Measurements from ENCODE around the gene EPHX1. TPM values are rescaled to one million over a fixed set of nuclear protein-coding genes. Genes with fewer than 3 reads are reported as not detected.
"Not testable (repeated sequence)": the region's sequence is repeated elsewhere in the genome, so short reads cannot be mapped to it uniquely, and the experiment has no call there.

The EPHX1 gene
- total and polyA plus RNA-seq, 2 experiments from 2014 or later = 16.6 to 18.2 TPM

- no peaks in the 10 kb centered on the region for H3K27me3 ChIP-seq (replicated peaks; ENCODE audit: insufficient read depth)
- H3K4me2 ChIP-seq (ENCODE audit: unreplicated experiment) = no peak overlapping the region
- no peak overlapping the region for H3K27ac ChIP-seq
- WGBS, 2 experiments (ENCODE audit: low coverage in 1 of 2, low lambda C conversion rate in 2 of 2, missing lambda C conversion rate in 2 of 2) = 86 to 87% methylated on average over 4 of the region's 4 CpGs
- TF ChIP-seq EZH2phosphoT487 (IDR thresholded peaks at IDR 0.05; ENCODE audit: insufficient read depth, low read depth) (no peak), EZH2 (IDR thresholded peaks at IDR 0.05; ENCODE audit: insufficient read depth, poor library complexity, severe bottlenecking) (no peak)
- DNase-seq = no peak
- H3K4me1 ChIP-seq (ENCODE audit: insufficient read depth) = peaks cover 35% of the 10 kb centered on the region
- H4K20me1 ChIP-seq (ENCODE audit: insufficient read depth) = no peaks in the 10 kb centered on the region
- no peak overlapping the region for H3K9ac ChIP-seq
- peaks cover 10% of the 10 kb centered on the region for H3F3A ChIP-seq (ENCODE audit: insufficient read depth)
- no peaks in the 10 kb centered on the region for H3K9me3 ChIP-seq (ENCODE audit: low read depth)
- H3K36me3 ChIP-seq (ENCODE audit: low read depth) = no peaks in the 10 kb centered on the region
- peak overlapping the region; percentile 99; the same call in 1 of the 2 replicates for H2AFZ ChIP-seq
- no peak overlapping the region for H3K4me3 ChIP-seq
- in situ Hi-C loops (cut with MboI) = loop anchor here (10.0 kb wide), 2 partner anchors 231 to 301 kb away; no protein-coding TSS in a partner anchor
- H3K9me2 ChIP-seq (ENCODE audit: insufficient read depth) = no peaks in the 10 kb centered on the region
- H3K79me2 ChIP-seq (ENCODE audit: insufficient read depth) = peaks cover 38% of the 10 kb centered on the region
These were observed 33.6 kb upstream of the EPHX1 start for GRCh38 chr1:225776294-225776693.

DNA sequence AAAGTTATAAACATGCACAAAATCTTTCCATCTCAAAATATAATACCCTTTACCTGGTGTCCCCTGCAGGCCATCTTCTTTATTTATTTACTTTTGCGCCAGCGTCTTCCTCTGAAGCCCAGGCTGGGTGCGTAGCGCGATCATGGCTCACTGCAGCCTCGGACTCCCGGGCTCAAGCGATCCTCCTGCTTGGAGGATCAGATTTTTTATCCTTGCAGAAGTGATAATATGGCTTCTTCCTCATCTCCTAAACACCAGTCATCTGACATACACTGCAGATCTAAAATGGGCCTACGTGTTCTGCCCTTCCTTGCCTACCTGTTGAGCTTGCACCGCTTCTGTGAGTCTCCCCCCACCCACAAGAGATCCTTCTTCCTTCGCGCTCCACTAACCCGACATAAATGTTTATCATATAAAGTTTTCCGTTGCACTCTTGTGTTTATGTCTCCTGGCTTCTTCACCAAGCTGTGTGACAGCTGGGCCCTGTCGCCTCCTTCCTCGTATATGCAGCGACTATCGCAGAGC lies 32.8 kb upstream of the EPHX1 start:
- Histone ChIP-seq H3F3A (ENCODE audit: insufficient read depth) (peaks cover 10% of the 10 kb centered on the region), H3K27ac (peak overlapping the region; percentile 94), H2AFZ (peak overlapping the region; percentile 99), H3K9me2 (ENCODE audit: insufficient read depth) (no peaks in the 10 kb centered on the region), H3K36me3 (ENCODE audit: low read depth) (no peaks in the 10 kb centered on the region), H3K4me2 (ENCODE audit: unreplicated experiment) (peak overlapping the region; percentile 99), H3K79me2 (ENCODE audit: insufficient read depth) (peaks cover 46% of the 10 kb centered on the region), H3K9me3 (ENCODE audit: low read depth) (no peaks in the 10 kb centered on the region), H3K4me3 (peak overlapping the region; percentile 100), H3K9ac (peak overlapping the region; percentile 99), H4K20me1 (ENCODE audit: insufficient read depth) (no peaks in the 10 kb centered on the region), H3K4me1 (ENCODE audit: insufficient read depth) (peaks cover 35% of the 10 kb centered on the region), H3K27me3 (replicated peaks; ENCODE audit: insufficient read depth) (no peaks in the 10 kb centered on the region)
- peak; percentile 61 for DNase-seq
- in situ Hi-C loops (cut with MboI) = loop anchor here (10.0 kb wide), 2 partner anchors 232 to 302 kb away; no protein-coding TSS in a partner anchor
- 6 to 8% methylated on average over 18 of the region's 18 CpGs for WGBS, 2 experiments (ENCODE audit: low coverage in 1 of 2, low lambda C conversion rate in 2 of 2, missing lambda C conversion rate in 2 of 2)
- no peak for TF ChIP-seq EZH2 (IDR thresholded peaks at IDR 0.05; ENCODE audit: insufficient read depth, poor library complexity, severe bottlenecking)
- no peak for TF ChIP-seq EZH2phosphoT487 (IDR thresholded peaks at IDR 0.05; ENCODE audit: insufficient read depth, low read depth)

GRCh38 chr1:225777583-225778336 lies 32.2 kb upstream of the EPHX1 start, which contains the start of gene SRP9:
Gene SRP9 (plus strand): TSS chr1:225777826. CDS start chr1:225777941, 115 bp downstream.
- in situ Hi-C loops (cut with MboI) = loop anchor here (10.0 kb wide), 2 partner anchors 233 to 303 kb away; no protein-coding TSS in a partner anchor
- H3K79me2 ChIP-seq (ENCODE audit: insufficient read depth) = peaks cover 53% of the 10 kb centered on the region
- 0% methylated on average over 44 to 46 of the region's 46 CpGs for WGBS, 2 experiments (ENCODE audit: low coverage in 1 of 2, low lambda C conversion rate in 2 of 2, missing lambda C conversion rate in 2 of 2)

DNA sequence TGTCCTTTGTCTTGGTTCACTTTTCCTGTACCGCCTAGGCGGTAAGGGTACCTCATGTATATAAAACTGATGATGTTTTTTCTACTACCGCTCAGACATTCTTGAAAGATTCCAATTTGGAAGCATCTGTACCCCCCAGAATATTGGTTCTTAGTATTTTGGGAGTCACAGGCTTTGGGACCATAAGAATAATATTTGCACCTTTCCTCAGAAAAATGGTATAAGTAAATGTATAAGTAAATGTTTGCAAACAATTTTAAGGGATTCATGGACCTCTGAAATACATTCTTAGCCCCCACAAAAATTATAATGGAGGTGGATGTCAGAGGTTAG lies 31.6 kb upstream of the EPHX1 start:
- Histone ChIP-seq H3K4me2 (ENCODE audit: unreplicated experiment) (peak overlapping the region; percentile 99), H4K20me1 (ENCODE audit: insufficient read depth) (peaks cover 3% of the 10 kb centered on the region; the same call in 1 of the 2 replicates), H3K27ac (peak overlapping the region; percentile 94), H2AFZ (peak overlapping the region; percentile 85), H3K9me3 (ENCODE audit: low read depth) (no peaks in the 10 kb centered on the region), H3F3A (ENCODE audit: insufficient read depth) (peaks cover 10% of the 10 kb centered on the region), H3K9me2 (ENCODE audit: insufficient read depth) (no peaks in the 10 kb centered on the region), H3K4me3 (peak overlapping the region; percentile 100), H3K79me2 (ENCODE audit: insufficient read depth) (peaks cover 58% of the 10 kb centered on the region), H3K36me3 (ENCODE audit: low read depth) (no peaks in the 10 kb centered on the region), H3K9ac (peak overlapping the region; percentile 99), H3K27me3 (replicated peaks; ENCODE audit: insufficient read depth) (no peaks in the 10 kb centered on the region), H3K4me1 (ENCODE audit: insufficient read depth) (peaks cover 31% of the 10 kb centered on the region)
- no peak for DNase-seq
- no peak for TF ChIP-seq EZH2phosphoT487 (IDR thresholded peaks at IDR 0.05; ENCODE audit: insufficient read depth, low read depth)
- WGBS, 2 experiments (ENCODE audit: low coverage in 1 of 2, low lambda C conversion rate in 2 of 2, missing lambda C conversion rate in 2 of 2) = 0 to 2% methylated on average over 3 of the region's 3 CpGs
- in situ Hi-C loops (cut with MboI) = loop anchor here (10.0 kb wide), 2 partner anchors 234 to 304 kb away; no protein-coding TSS in a partner anchor

More at GRCh38 chr1:225777583-225778336, 32.2 kb upstream of the EPHX1 start, which contains the start of gene SRP9:
- Histone ChIP-seq H3K9ac (peak within 1 kb of the TSS; percentile 99), H3K27me3 (replicated peaks; ENCODE audit: insufficient read depth) (no peaks in the 10 kb centered on the region), H2AFZ (peak within 1 kb of the TSS; percentile 99), H3K9me2 (ENCODE audit: insufficient read depth) (no peaks in the 10 kb centered on the region), H3K4me3 (peak within 1 kb of the TSS; percentile 100), H3K4me2 (ENCODE audit: unreplicated experiment) (peak within 1 kb of the TSS; percentile 99), H4K20me1 (ENCODE audit: insufficient read depth) (0 out of 2 replicates have a peak, but pooled peaks cover 1% of the 10 kb centered on the region), H3K9me3 (ENCODE audit: low read depth) (no peaks in the 10 kb centered on the region), H3K36me3 (ENCODE audit: low read depth) (no peaks in the 10 kb centered on the region), H3K4me1 (ENCODE audit: insufficient read depth) (peaks cover 31% of the 10 kb centered on the region), H3F3A (ENCODE audit: insufficient read depth) (peaks cover 10% of the 10 kb centered on the region), H3K27ac (peak within 1 kb of the TSS; percentile 94)
- no peak for TF ChIP-seq EZH2 (IDR thresholded peaks at IDR 0.05; ENCODE audit: insufficient read depth, poor library complexity, severe bottlenecking)
- TF ChIP-seq EZH2phosphoT487 (IDR thresholded peaks at IDR 0.05; ENCODE audit: insufficient read depth, low read depth) = no peak
- peak; percentile 100 for DNase-seq

- H3K9me2 ChIP-seq (ENCODE audit: insufficient read depth); H3K27me3 ChIP-seq (replicated peaks; ENCODE audit: insufficient read depth); H3K36me3 ChIP-seq (ENCODE audit: low read depth); H2AFZ ChIP-seq; H3K9me3 ChIP-seq (ENCODE audit: low read depth); H4K20me1 ChIP-seq (ENCODE audit: insufficient read depth); DNase-seq: not testable (repeated sequence)
- WGBS, 2 experiments (ENCODE audit: low coverage in 1 of 2, low lambda C conversion rate in 2 of 2, missing lambda C conversion rate in 2 of 2) = 28 to 29% methylated on average over 12 to 13 of the region's 13 CpGs
- in situ Hi-C loops (cut with MboI) = loop anchor here (10.0 kb wide), 2 partner anchors 234 to 304 kb away; no protein-coding TSS in a partner anchor
- Histone ChIP-seq H3K4me2 (ENCODE audit: unreplicated experiment) (peak overlapping the region; percentile 99), H3F3A (ENCODE audit: insufficient read depth) (peaks cover 10% of the 10 kb centered on the region), H3K27ac (peak overlapping the region; percentile 94; the same call in 1 of the 2 replicates), H3K9ac (peak overlapping the region; percentile 99), H3K4me3 (peak overlapping the region; percentile 100), H3K79me2 (ENCODE audit: insufficient read depth) (peaks cover 67% of the 10 kb centered on the region), H3K4me1 (ENCODE audit: insufficient read depth) (peaks cover 28% of the 10 kb centered on the region)
These were observed 30.8 kb upstream of the EPHX1 start for GRCh38 chr1:225779165-225779564.
